Parathyroid adenoma (tissue), 2 donors: ENCODE data around the gene CDIP1.

Source experiments
- H2AFZ ChIP-seq: fragments of 300-600 bp; sonication (generic); one replicate; pipeline ENCODE4 v1.7.0; 2017; ENCODE audit warnings: antibody characterized with exemption, mild to moderate bottlenecking
- H3K27ac ChIP-seq: fragments of 300-600 bp; sonication (generic); one replicate; pipeline ENCODE4 v1.7.0; 2017
- H3K27me3 ChIP-seq: fragments of 300-600 bp; sonication (generic); one replicate; pipeline ENCODE4 v1.7.0; 2017; ENCODE audit warnings: low read length; ENCODE audit not compliant: control insufficient read depth, insufficient read depth
- H3K36me3 ChIP-seq: fragments of 300-600 bp; sonication (generic); one replicate; pipeline ENCODE4 v1.7.0; 2017; ENCODE audit warnings: low read length; ENCODE audit not compliant: control insufficient read depth, insufficient read depth
- H3K4me1 ChIP-seq: fragments of 300-600 bp; sonication (generic); one replicate; pipeline ENCODE4 v1.7.0; 2017; ENCODE audit warnings: control low read depth
- H3K4me2 ChIP-seq: fragments of 300-600 bp; sonication (generic); one replicate; pipeline ENCODE4 v1.7.0; 2017; ENCODE audit warnings: low read length
- H3K4me3 ChIP-seq: fragments of 300-600 bp; sonication (generic); one replicate; pipeline ENCODE4 v1.7.0; 2017; ENCODE audit warnings: low read depth, low read length
- H3K79me2 ChIP-seq: fragments of 300-600 bp; sonication (generic); one replicate; pipeline ENCODE4 v1.7.0; 2017; ENCODE audit warnings: control low read depth
- H3K9ac ChIP-seq: fragments of 300-600 bp; sonication (generic); one replicate; pipeline ENCODE4 v1.7.0; 2017; ENCODE audit warnings: mild to moderate bottlenecking
- H3K9me3 ChIP-seq: fragments of 300-600 bp; sonication (generic); one replicate; pipeline ENCODE4 v1.7.0; 2017; ENCODE audit warnings: low read length; ENCODE audit not compliant: control insufficient read depth
- TF ChIP-seq, protein P1 (sequence below): fragments of 300-600 bp; sonication (generic); IDR thresholded peaks from one replicate; pipeline ENCODE4 v1.7.0; 2017; ENCODE audit warnings: antibody characterized with exemption, mild to moderate bottlenecking
- donor health status: primary hyperparathyroidism.

The CDIP1 gene

DNA sequence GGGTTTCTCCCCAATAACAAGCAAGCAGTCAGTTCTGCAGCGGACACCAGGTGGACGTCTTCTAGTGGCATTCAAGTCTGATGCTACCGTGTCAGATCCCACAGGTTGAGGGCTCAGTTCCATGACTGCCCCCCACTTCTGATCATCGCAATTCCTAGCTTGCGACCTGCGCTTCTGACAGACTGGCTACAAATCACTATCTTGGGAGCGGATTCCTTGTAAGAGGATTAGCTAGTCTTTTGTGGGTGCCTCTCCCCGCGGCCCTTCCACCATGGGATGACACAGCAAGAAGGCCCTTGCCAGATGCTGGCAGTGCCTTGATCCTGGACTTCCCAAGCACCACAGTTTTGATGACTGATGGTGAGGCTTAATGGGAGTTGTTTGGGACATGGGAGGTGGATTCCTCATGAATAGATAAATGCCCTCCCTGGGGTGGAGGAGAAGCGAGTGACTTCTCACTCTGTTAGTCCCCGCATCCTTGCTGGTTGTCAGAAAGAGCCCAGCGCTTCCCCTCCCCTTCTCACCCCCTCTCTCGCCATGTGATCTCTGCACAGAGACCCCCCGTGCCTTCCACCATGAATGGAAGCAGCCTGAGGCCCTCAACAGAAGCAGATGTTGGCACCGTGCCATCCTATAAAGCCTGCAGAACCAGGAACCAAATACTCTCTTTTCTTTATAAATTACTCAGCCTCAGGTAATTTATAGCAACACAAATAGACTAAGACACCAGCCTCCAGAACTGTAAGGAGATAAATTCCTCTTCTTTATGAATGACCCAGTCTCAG is 19.1 kb downstream of the CDIP1 start:
- H3K36me3 ChIP-seq = no peaks in the 10 kb centered on the region
- no peak overlapping the region for H2AFZ ChIP-seq
- no peak overlapping the region for H3K4me3 ChIP-seq
- TF ChIP-seq, protein P1, sequence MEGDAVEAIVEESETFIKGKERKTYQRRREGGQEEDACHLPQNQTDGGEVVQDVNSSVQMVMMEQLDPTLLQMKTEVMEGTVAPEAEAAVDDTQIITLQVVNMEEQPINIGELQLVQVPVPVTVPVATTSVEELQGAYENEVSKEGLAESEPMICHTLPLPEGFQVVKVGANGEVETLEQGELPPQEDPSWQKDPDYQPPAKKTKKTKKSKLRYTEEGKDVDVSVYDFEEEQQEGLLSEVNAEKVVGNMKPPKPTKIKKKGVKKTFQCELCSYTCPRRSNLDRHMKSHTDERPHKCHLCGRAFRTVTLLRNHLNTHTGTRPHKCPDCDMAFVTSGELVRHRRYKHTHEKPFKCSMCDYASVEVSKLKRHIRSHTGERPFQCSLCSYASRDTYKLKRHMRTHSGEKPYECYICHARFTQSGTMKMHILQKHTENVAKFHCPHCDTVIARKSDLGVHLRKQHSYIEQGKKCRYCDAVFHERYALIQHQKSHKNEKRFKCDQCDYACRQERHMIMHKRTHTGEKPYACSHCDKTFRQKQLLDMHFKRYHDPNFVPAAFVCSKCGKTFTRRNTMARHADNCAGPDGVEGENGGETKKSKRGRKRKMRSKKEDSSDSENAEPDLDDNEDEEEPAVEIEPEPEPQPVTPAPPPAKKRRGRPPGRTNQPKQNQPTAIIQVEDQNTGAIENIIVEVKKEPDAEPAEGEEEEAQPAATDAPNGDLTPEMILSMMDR = no peak
- H3K27me3 ChIP-seq = no peaks in the 10 kb centered on the region
- H3K9ac ChIP-seq = no peak overlapping the region
- peaks cover 7% of the 10 kb centered on the region for H3K79me2 ChIP-seq
- no peak overlapping the region for H3K4me2 ChIP-seq
- no peaks in the 10 kb centered on the region for H3K4me1 ChIP-seq
- no peak overlapping the region for H3K27ac ChIP-seq
- H3K9me3 ChIP-seq = no peaks in the 10 kb centered on the region

DNA sequence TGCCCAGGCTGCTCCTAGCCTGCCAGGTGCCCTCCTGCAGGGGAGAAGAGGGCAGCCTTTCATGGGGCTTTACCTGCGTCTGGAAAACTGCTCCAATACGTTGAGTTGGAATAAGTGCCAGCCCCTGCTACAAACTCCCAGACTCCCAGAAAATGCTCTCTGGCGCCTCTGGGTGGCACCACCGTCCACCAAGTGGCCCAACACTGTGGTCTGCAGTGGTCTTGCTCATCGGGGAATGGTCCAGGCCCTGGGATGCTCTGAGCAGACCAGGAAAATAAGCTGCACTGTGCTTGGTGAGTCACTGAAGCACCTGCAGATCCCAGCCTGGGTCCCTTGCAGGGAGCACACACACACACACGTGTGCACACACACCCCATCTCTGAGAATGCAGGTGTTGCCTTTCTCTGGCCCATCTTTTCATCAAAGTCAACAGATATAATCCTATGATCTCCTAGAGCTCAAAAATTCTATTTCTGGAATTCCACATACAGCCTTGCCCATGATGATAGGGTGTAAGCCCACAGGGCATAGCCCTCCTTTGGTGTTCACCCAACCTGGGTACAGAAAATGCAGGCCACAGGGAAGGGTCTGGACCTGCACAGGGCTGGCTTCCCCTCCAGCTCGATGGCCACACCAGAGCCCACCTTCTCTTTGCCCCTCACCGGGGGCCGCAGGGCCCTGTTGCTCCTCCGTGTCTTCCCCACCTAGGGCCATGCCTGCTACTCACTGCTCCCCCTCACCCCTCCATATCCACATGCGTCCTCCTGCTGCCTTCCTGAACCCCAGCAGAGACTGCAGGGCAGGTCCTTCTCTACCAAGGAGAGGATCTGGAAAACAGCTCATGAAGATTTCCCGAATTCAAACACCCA is 20.5 kb downstream of the CDIP1 start:
- Histone ChIP-seq H3K4me1 (no peaks in the 10 kb centered on the region), H3K4me3 (no peak overlapping the region), H3K9me3 (no peaks in the 10 kb centered on the region), H2AFZ (no peak overlapping the region), H3K4me2 (no peak overlapping the region), H3K9ac (no peak overlapping the region), H3K36me3 (no peaks in the 10 kb centered on the region), H3K79me2 (peaks cover 7% of the 10 kb centered on the region), H3K27ac (no peak overlapping the region), H3K27me3 (no peaks in the 10 kb centered on the region)
- TF ChIP-seq, protein P1 = peak; percentile 39

DNA sequence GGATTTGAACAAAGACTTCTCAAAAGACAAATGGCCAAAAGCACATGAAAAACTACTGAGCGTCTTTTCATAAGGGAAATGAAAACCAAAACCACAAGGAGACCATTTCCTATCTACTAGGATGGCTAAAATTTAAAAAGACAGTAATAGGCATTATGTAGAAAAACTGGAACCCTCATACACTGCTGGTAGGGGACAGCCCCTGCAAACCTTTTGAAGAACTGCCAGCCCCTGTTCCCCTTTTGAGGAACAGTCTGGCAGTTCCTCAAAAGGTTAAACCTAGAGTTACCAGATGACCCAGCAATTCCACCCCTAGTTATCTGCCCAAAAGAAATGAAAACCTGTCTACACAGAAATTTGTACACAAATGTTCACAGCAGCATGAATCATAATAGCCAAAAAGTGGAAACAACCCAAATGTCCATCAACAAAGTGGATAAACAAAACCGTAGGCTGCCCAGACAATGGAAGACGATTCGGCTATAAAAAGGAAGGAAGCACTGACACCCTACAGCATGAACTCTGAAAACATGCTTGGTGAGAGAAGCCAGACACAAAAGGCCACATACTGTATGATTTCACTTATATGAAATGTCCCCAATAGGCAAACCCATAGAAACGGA is 22.9 kb downstream of the CDIP1 start:
- TF ChIP-seq, protein P1 = no peak
- Histone ChIP-seq H3K79me2 (no peaks in the 10 kb centered on the region), H3K9ac (no peak overlapping the region), H3K9me3 (no peaks in the 10 kb centered on the region), H3K4me2 (no peak overlapping the region), H3K27me3 (no peaks in the 10 kb centered on the region), H3K4me3 (no peak overlapping the region), H2AFZ (no peak overlapping the region), H3K4me1 (no peaks in the 10 kb centered on the region), H3K27ac (no peak overlapping the region), H3K36me3 (no peaks in the 10 kb centered on the region)

DNA sequence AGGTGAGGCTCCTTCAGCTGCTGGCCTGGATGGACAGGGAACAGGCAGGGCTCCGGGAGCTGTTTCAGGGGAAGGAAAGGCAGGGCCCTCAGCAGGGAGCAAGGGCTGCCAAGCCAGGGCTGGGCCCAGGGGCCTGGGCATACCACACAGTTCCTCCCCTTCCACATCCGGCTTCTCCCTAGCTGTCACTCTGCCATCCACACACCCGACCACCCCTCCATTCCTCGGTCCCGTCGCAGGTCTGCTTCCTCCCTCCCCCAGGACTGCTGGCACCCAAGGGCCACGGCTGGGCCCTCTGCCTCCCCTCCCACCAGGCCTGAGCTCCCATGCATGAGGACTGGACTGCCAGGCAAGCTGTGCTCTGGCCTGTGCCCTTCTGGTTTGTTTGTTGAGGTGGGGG is 24.0 kb downstream of the CDIP1 start:
- Histone ChIP-seq H3K4me2 (no peak overlapping the region), H3K27me3 (no peaks in the 10 kb centered on the region), H2AFZ (no peak overlapping the region), H3K79me2 (no peaks in the 10 kb centered on the region), H3K4me1 (no peaks in the 10 kb centered on the region), H3K36me3 (no peaks in the 10 kb centered on the region), H3K9me3 (no peaks in the 10 kb centered on the region), H3K4me3 (no peak overlapping the region), H3K9ac (no peak overlapping the region), H3K27ac (peak overlapping the region; percentile 37)
- TF ChIP-seq, protein P1 = no peak
